ENCODE measurements around the gene PRDM16.

PRDM16 gene

DNA sequence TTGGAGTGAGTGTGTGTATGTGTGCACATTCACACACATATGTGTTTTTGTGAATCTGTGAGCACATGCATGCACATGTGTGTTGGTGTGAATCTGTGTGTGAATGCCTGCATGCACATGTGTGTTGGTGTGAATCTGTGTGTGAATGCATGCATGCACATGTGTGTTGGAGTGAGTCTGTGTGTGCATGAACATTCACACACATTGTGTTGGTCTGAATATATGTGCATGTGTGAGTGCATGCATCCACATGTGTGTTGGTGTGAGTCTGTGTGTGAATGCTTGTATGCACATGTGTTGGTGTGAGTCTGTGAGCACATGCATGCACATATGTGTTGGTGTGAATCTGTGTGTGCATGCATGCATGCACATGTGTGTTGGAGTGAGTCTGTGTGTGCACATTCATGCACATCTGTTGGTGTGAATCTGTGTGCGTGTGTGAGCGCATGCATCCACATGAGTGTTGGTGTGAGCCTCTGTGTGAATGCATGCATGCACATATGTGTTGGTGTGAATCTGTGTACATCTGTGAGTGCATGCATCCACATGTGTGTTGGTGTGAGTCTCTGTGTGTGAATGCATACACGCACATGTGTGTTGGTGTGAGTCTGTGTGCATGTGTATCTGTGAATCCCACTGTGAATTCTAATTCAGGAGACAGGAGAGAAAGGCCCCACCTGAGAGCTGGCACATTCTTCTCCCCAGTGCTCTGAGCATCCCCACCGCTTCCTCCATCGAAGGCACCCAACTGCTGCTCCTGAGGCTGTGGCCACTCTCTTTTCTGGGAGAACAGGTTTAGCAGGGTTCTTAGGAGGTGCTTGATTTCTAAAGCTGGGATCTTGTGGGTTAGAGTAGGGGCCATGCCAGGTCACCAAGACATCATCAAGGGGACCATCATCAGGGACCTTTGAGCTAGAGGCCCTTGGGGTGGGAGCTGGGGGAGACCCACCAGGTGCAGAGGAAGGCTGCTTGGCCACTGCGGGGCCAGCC, 267.9 kb downstream of the PRDM16 start:
- no peak for DNase-seq (ENCODE audit: low read depth in 2 of 2)

- no peak for DNase-seq (ENCODE audit: low read depth in 2 of 2)
These were observed 269.1 kb downstream of the PRDM16 start for GRCh38 chr1:3337798-3338724.

- DNase-seq (ENCODE audit: low read depth in 2 of 2) = no peak
These were observed 269.7 kb downstream of the PRDM16 start for GRCh38 chr1:3338725-3339070.

DNA sequence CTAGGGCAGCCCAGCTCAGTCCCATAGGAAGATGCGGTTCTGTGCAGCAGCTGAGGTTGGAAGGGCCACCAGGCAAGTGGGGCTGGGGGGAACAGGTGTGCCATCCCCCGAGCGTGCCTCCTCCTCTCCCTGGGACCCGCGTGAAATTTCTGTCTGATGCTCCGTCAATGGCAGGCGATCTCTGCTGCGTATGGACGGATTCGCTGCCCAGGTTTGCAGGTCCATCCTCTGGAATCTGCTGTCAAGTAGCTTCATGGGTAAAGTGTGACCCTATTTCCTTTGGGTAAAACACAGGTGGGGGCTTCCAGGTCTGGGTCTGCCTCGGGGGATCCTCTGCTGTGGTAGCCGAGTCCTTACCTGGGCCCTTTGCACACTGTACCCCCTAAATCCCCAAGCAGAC, 270.9 kb downstream of the PRDM16 start:
- no peak for DNase-seq (ENCODE audit: low read depth in 2 of 2)

DNA sequence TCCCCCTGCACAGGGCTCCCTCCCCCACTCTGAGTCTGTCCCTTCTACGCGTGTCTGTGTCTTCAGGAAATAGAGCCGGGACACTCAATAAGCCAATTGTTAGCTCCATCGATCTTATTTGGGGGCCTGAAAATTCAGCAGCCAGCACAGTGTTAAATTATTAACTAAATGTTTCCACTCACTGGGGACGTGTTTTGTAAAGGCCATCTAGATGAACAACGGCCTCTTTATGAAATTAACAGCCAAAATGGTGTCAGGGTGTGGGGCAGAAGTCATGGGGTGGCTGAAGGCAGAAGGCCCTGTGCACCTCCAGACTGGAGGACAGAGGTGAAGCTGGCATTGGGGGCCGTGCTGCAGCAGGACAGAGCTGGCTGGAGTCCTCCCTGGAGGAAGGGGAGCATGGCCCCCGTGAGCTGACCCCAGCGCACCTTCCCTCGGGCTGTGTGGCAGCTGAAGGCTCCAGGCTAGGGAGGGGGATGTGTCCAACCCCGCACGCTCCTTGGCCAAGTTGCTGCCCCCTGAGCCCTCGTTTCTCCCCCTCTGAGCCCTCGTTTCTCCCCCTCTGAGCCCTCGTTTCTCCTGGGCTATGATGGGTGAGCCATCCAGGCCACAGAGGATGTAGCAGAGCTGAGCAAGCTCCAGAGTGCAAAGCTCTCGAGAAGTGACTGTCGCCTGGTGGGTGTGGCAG, 271.7 kb downstream of the PRDM16 start:
- DNase-seq (ENCODE audit: low read depth in 2 of 2) = no peak

DNA sequence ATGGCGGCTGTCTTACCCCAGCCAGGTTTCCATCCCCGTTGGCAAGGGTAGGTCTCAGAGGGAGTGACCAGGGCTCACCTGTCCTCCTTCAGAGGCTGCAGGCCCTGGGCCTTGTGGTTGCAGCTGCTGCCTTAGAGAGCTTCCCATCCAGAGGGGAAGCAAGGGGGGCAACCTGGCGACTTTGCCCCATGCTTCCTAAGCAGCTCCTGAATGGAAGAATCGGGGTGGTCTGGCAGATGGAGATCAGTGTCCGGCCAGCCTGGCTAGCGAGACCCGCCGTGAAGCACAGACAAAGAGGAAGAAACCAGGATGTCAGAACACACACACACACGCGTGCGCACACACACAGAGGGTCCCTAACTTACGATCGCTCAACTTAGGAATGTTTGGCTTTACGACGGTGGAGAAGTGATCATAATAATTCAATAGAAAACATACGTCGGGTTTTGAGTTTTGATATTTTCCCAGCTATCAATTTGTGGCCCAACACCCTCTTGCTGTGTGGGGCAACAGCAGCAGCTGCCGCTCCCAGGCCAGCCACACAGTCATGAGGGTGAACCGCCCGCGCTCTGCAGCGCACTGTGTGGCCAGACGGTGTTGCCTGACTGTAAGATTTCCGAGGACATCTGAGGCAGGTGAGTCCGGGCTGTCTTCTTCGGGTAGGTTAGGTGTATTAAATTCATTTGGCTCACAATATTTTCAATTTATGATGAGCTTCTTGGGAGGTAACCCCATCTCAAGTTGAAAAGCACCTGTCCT, 272.4 kb downstream of the PRDM16 start:
- DNase-seq (ENCODE audit: low read depth in 2 of 2) = no peak

DNA sequence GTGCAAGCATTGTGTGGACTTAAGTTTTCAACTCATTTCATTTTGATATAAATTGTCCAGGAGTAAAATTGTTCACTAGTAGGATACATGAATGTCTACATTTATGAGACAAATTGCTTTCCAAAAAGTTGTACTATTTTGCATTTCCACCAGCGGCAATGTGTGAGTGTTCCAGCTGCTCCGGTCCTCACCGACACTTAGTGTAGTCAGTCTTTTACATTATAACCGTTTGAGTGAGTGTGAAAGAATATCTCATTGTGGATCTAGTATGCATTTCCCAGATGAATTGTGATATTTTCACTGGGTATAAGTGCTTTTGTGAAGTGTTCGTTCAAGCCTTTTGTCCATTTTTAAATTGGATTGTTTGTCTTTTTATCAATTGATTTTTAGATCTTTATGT, 274.0 kb downstream of the PRDM16 start:
- DNase-seq (ENCODE audit: low read depth in 2 of 2) = no peak

DNA sequence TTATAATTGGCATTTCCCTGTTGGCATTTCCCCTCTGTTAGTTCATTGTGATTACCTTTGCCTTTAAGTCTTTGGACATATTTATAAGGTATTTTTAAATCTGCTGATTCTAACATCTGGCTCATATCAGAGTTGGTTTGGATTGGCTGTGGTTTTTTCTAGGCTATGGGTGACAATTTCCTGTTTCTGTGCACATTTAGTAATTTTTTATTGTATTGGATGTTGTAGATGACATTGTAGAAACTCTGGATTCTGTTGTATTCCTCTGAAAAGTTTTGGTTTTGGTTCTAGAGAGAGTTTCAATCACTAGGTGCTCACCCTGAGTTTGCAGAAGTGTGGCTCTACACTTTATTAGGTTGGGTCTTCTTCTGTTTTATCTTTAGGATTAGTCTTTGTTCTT, 275.4 kb downstream of the PRDM16 start:
- DNase-seq (ENCODE audit: low read depth in 2 of 2) = no peak

GRCh38 chr1:3345792-3346191, 276.8 kb downstream of the PRDM16 start:
- no peak for DNase-seq (ENCODE audit: low read depth in 2 of 2)

DNA sequence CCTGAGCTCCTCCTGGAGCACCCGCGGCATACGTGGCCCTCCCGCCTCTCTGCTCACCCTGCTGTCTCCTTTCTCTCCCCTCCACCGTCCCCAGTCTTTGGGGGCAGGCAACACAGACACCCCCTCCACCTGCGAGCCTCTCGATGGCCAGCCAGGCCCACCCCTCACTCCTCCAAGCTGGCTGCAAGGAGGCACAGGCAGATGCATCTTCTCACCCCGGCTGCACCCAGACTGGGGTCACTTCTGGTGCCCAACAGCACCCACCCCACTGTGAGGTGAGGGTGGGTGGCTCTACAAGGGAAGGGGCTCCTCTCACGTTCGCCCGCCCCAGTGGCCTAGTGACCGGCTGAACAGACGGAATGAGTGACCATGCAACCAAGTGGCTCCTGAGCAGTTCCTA, 277.5 kb downstream of the PRDM16 start:
- no peak for DNase-seq (ENCODE audit: low read depth in 2 of 2)

GRCh38 chr1:3347257-3348020, 278.4 kb downstream of the PRDM16 start:
- no peak for DNase-seq (ENCODE audit: low read depth in 2 of 2)

DNA sequence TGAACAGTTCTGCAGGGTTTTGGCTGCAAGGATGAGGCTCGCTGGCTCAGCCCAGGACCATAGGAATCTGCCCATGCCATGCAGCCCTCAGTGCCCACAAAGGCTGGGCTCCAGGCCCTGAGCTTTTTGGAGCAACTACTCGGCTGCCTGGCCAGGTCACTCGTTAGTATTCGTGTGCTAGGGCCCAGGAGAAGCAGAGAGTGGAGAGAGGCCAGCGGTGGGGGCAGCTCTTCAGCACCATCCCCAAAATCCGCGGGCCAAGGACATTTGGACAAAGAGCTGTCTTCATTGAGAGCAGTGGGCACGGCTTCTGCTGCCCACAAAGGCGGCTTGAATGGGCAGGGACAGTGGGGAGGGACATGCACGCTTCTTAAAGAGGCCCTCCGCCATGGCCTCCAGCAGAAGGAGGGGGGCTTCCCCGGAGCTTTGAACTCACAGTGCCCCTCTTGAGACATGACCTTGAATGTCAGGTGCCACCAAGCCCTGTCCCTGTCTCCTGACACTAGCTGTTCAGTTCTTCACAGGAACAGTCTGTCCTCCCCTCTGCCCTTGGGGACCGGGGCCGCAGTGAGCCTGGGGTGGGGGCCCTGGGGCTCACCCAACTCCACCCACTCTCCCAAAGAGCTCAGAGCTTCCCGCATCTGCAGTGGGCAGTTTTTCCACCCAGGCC, 279.3 kb downstream of the PRDM16 start:
- DNase-seq (ENCODE audit: low read depth in 2 of 2) = no peak

- no peak for DNase-seq (ENCODE audit: low read depth in 2 of 2)
These were observed 280.4 kb downstream of the PRDM16 start for GRCh38 chr1:3349161-3349967.

- no peak for DNase-seq (ENCODE audit: low read depth in 2 of 2)
These were observed 280.9 kb downstream of the PRDM16 start for GRCh38 chr1:3349968-3350299.

- no peak for DNase-seq (ENCODE audit: low read depth in 2 of 2)
These were observed 281.7 kb downstream of the PRDM16 start for GRCh38 chr1:3350506-3351261.

- DNase-seq (ENCODE audit: low read depth in 2 of 2) = no peak
These were observed 282.7 kb downstream of the PRDM16 start for GRCh38 chr1:3351449-3352298.

DNA sequence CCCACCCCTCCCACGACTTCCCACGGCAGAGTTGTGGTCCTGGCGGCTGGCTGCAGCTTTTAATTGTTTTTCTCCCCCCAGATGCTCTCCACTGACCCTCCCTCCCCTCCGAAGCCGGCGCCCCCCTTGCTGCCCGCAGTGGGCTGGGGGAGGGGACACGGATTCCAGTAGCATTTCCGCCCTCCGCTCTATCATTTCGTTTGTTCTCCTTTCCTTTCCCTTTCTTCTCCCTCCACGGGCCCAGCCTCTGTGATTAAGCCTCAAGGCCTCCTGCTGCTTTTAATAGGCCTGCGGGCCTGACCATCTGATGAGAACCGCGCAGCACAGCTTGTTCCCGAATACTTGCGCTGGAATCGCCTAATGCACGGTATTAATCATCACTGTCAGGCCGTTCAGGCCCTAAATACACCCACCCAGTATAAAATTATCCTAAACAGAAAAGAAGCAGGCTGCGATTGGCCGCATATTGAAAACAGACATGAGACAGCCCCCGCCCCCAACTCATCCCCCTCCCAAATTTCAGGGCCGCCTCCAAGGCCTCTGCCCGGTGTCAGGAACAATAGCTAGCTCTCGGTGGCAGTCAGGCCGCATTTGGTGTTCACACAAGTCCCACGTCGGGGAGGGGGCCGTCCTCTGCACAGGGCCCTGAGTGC, 283.4 kb downstream of the PRDM16 start:
- DNase-seq (ENCODE audit: low read depth in 2 of 2) = no peak

Measured in stimulated activated CD8-positive, alpha-beta memory T cell treated with anti-CD3 and anti-CD28 coated beads, Interleukin-7, amount 100 ng/mL, for 4 hours (primary cell).